HL-60 (cell line): ENCODE measurements around the gene NTHL1.

Experiments used
- POLR2AphosphoS5 ChIP-seq: IDR thresholded peaks from 2 replicates; pipeline ENCODE4 v1.6.1; 2012; ENCODE audit warnings: low read depth
- SPI1 ChIP-seq: IDR thresholded peaks from 2 replicates; pipeline ENCODE4 v1.6.1; 2012; ENCODE audit warnings: low read depth, mild to moderate bottlenecking, borderline replicate concordance
- TF ChIP-seq, protein P1 (sequence below): IDR thresholded peaks from 2 replicates; pipeline ENCODE4 v1.6.1; 2012; ENCODE audit warnings: low read depth; ENCODE audit not compliant: insufficient replicate concordance
- TF ChIP-seq, protein P2 (sequence below): IDR thresholded peaks from one replicate; pipeline ENCODE4 v1.5.1; 2011; ENCODE audit warnings: low read length, control low read depth, inconsistent platforms; ENCODE audit not compliant: insufficient read depth

DNA sequence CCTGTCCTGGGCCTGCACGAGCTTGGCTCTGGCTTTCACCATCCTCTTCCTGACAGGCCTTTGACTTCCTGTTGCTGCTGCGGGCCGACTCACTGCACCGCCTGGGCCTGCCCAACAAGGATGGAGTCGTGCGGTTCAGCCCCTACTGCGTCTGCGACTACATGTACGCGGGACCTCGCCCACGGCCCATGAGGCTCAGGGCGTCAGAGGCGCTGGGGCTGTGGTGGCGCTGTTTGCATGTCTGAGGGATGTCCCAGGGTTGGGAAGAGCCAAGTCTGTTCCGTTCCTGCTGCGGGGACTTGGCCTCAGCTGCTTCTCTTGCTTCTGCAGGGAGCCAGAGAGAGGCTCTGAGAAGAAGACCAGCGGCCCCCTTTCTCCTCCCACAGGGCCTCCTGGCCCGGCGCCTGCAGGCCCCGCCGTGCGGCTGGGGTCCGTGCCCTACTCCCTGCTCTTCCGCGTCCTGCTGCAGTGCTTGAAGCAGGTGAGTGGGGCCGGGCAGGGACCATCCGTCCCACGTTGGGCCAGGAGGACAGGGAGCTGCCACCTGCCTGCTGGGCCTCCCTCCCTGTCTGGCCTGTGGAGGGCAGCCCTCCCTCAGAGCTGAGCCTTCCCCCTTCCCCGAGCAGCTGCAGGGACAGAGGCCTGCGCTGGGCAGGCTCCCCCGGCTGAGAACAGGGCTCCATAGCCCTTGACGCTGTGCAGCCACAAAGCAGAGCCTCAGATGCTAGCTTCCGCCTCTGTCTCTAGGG, 24.0 kb upstream of the NTHL1 start:
- TF ChIP-seq, protein P1, sequence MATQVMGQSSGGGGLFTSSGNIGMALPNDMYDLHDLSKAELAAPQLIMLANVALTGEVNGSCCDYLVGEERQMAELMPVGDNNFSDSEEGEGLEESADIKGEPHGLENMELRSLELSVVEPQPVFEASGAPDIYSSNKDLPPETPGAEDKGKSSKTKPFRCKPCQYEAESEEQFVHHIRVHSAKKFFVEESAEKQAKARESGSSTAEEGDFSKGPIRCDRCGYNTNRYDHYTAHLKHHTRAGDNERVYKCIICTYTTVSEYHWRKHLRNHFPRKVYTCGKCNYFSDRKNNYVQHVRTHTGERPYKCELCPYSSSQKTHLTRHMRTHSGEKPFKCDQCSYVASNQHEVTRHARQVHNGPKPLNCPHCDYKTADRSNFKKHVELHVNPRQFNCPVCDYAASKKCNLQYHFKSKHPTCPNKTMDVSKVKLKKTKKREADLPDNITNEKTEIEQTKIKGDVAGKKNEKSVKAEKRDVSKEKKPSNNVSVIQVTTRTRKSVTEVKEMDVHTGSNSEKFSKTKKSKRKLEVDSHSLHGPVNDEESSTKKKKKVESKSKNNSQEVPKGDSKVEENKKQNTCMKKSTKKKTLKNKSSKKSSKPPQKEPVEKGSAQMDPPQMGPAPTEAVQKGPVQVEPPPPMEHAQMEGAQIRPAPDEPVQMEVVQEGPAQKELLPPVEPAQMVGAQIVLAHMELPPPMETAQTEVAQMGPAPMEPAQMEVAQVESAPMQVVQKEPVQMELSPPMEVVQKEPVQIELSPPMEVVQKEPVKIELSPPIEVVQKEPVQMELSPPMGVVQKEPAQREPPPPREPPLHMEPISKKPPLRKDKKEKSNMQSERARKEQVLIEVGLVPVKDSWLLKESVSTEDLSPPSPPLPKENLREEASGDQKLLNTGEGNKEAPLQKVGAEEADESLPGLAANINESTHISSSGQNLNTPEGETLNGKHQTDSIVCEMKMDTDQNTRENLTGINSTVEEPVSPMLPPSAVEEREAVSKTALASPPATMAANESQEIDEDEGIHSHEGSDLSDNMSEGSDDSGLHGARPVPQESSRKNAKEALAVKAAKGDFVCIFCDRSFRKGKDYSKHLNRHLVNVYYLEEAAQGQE = no peak
- TF ChIP-seq, protein P2, sequence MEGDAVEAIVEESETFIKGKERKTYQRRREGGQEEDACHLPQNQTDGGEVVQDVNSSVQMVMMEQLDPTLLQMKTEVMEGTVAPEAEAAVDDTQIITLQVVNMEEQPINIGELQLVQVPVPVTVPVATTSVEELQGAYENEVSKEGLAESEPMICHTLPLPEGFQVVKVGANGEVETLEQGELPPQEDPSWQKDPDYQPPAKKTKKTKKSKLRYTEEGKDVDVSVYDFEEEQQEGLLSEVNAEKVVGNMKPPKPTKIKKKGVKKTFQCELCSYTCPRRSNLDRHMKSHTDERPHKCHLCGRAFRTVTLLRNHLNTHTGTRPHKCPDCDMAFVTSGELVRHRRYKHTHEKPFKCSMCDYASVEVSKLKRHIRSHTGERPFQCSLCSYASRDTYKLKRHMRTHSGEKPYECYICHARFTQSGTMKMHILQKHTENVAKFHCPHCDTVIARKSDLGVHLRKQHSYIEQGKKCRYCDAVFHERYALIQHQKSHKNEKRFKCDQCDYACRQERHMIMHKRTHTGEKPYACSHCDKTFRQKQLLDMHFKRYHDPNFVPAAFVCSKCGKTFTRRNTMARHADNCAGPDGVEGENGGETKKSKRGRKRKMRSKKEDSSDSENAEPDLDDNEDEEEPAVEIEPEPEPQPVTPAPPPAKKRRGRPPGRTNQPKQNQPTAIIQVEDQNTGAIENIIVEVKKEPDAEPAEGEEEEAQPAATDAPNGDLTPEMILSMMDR = no peak
- no peak for TF ChIP-seq POLR2AphosphoS5
- no peak for TF ChIP-seq SPI1
